HEK293 (cell line): Measurements from ENCODE around the gene AMOTL1.

ENCODE experiments used
- CTCF ChIA-PET: fragments of 350-600 bp; formaldehyde crosslinking; extraction: SDS; loops from one replicate; lab custom pipeline; 2021; ENCODE audit warnings: antibody characterized with exemption; lab: Yijun Ruan, JAX
- POLR2A ChIA-PET: fragments of 300-600 bp; formaldehyde crosslinking; extraction: SDS; loops from one replicate; lab custom pipeline; 2020; ENCODE audit warnings: antibody characterized with exemption, inconsistent platforms; lab: Yijun Ruan, JAX
- H3K27ac ChIP-seq: fragments of 200-500 bp; sonication (Bioruptor generic); 2 replicates; pipeline ENCODE4 v1.5.1; 2014; ENCODE audit warnings: low read depth, low read length, control low read depth, inconsistent platforms; ENCODE audit errors: extremely low read depth
- H3K36me3 ChIP-seq, 2 experiments: fragments of 200-500 bp in 1 of 2; sonication (Bioruptor generic) in 1 of 2; 1 replicate in 1 of 2; 2 replicates in 1 of 2; pipeline ENCODE4 v1.5.1; 2014 to 2017; ENCODE audit warnings: inconsistent platforms in 2 of 2, low read length in 2 of 2; ENCODE audit not compliant: control insufficient read depth in 2 of 2, insufficient read depth in 1 of 2
- H3K4me1 ChIP-seq: fragments of 200-500 bp; sonication (Bioruptor generic); 2 replicates; pipeline ENCODE4 v1.5.1; 2014; ENCODE audit warnings: mild to moderate bottlenecking, low read length, inconsistent platforms; ENCODE audit not compliant: control insufficient read depth, insufficient read depth
- H3K4me3 ChIP-seq: 2 replicates; pipeline ENCODE4 v1.5.1; 2011; ENCODE audit warnings: low read depth, mild to moderate bottlenecking, control low read depth, low read length, moderate library complexity
- H3K9me3 ChIP-seq: fragments of 200-500 bp; sonication (Bioruptor generic); 2 replicates; pipeline ENCODE4 v1.5.1; 2014; ENCODE audit warnings: low read depth, low read length, inconsistent platforms; ENCODE audit not compliant: control insufficient read depth, insufficient read depth
- HOXD13 ChIP-seq: sonication (generic); formaldehyde crosslinking; IDR thresholded peaks from 2 replicates; pipeline ENCODE4 v1.8.0; 2022; ENCODE audit warnings: missing genetic modification reagents, borderline replicate concordance
- KLF1 ChIP-seq: fragments of 450-650 bp; formaldehyde crosslinking; IDR thresholded peaks from 2 replicates; pipeline ENCODE4 v1.5.1; 2016; ENCODE audit warnings: missing biosample characterization, missing genetic modification characterization
- KLF9 ChIP-seq: fragments of 450-650 bp; formaldehyde crosslinking; IDR thresholded peaks from 2 replicates; pipeline ENCODE4 v1.5.1; 2016; ENCODE audit warnings: missing biosample characterization, missing genetic modification characterization, low read depth
- PRDM1 ChIP-seq: fragments of 450-650 bp; formaldehyde crosslinking; IDR thresholded peaks from 2 replicates; pipeline ENCODE4; 2016; ENCODE audit warnings: missing biosample characterization, missing genetic modification characterization
- PRDM6 ChIP-seq: fragments of 450-650 bp; formaldehyde crosslinking; IDR thresholded peaks from 2 replicates; pipeline ENCODE4 v1.5.1; 2017; ENCODE audit warnings: missing biosample characterization, missing genetic modification characterization
- REPIN1 ChIP-seq: fragments of 450-650 bp; formaldehyde crosslinking; IDR thresholded peaks from 2 replicates; pipeline ENCODE4 v1.5.1; 2017; ENCODE audit warnings: missing biosample characterization, missing genetic modification characterization, low read depth
- REST ChIP-seq: fragments of 450-650 bp; formaldehyde crosslinking; IDR thresholded peaks from 2 replicates; pipeline ENCODE4 v1.5.1; 2016; ENCODE audit warnings: missing biosample characterization, missing genetic modification characterization
- TSHZ1 ChIP-seq: fragments of 450-650 bp; formaldehyde crosslinking; IDR thresholded peaks from 2 replicates; pipeline ENCODE4 v1.5.1; 2016; ENCODE audit warnings: missing biosample characterization, missing genetic modification characterization, borderline replicate concordance
- ZBTB17 ChIP-seq: fragments of 450-650 bp; formaldehyde crosslinking; IDR thresholded peaks from 2 replicates; pipeline ENCODE4 v1.5.1; 2016; ENCODE audit warnings: missing biosample characterization, missing genetic modification characterization
- ZBTB21 ChIP-seq: fragments of 450-650 bp; formaldehyde crosslinking; IDR thresholded peaks from 2 replicates; pipeline ENCODE4 v1.5.1; 2017; ENCODE audit warnings: missing biosample characterization, missing genetic modification characterization
- ZBTB26 ChIP-seq: fragments of 450-650 bp; formaldehyde crosslinking; optimal IDR thresholded peaks from 2 replicates; pipeline ENCODE3; 2016; ENCODE audit warnings: missing biosample characterization, mild to moderate bottlenecking, missing genetic modification characterization
- ZNF184 ChIP-seq: fragments of 450-650 bp; IDR thresholded peaks from 2 replicates; pipeline ENCODE4 v1.5.1; 2018; ENCODE audit warnings: missing biosample characterization, mild to moderate bottlenecking, missing genetic modification characterization
- ZNF274 ChIP-seq, 2 experiments: fragments of 200-500 bp in 1 of 2; fragments of 450-650 bp in 1 of 2; sonication (Bioruptor generic) in 1 of 2; formaldehyde crosslinking in 1 of 2; IDR thresholded peaks; 2 replicates each; pipeline versions ENCODE4 v1.5.1 to v1.6.1; 2014 to 2016; ENCODE audit warnings: borderline replicate concordance in 1 of 2, inconsistent platforms in 1 of 2, low read length in 1 of 2, missing biosample characterization in 1 of 2, missing genetic modification characterization in 1 of 2
- ZNF302 ChIP-seq: fragments of 450-650 bp; formaldehyde crosslinking; IDR thresholded peaks from 2 replicates; pipeline ENCODE4 v1.5.1; 2016; ENCODE audit warnings: missing biosample characterization, missing genetic modification characterization, low read depth
- ZNF48 ChIP-seq: fragments of 450-650 bp; formaldehyde crosslinking; IDR thresholded peaks from 2 replicates; pipeline ENCODE4 v1.5.1; 2016; ENCODE audit warnings: missing biosample characterization, missing genetic modification characterization
- ZNF501 ChIP-seq: fragments of 450-650 bp; formaldehyde crosslinking; IDR thresholded peaks from 2 replicates; pipeline ENCODE4 v1.5.1; 2016; ENCODE audit warnings: missing biosample characterization, missing genetic modification characterization
- ZNF623 ChIP-seq: fragments of 450-650 bp; formaldehyde crosslinking; IDR thresholded peaks from 2 replicates; pipeline ENCODE4 v1.5.1; 2016; ENCODE audit warnings: missing biosample characterization, missing genetic modification characterization
- ZNF654 ChIP-seq: fragments of 450-650 bp; formaldehyde crosslinking; IDR thresholded peaks from 2 replicates; pipeline ENCODE4 v1.5.1; 2016; ENCODE audit warnings: low read depth, missing biosample characterization, missing genetic modification characterization
- ZNF704 ChIP-seq: fragments of 450-650 bp; formaldehyde crosslinking; IDR thresholded peaks from 2 replicates; pipeline ENCODE4 v1.5.1; 2016; ENCODE audit warnings: missing biosample characterization, missing genetic modification characterization
- ZNF785 ChIP-seq: fragments of 450-650 bp; formaldehyde crosslinking; IDR thresholded peaks from 2 replicates; pipeline ENCODE4 v1.5.1; 2016; ENCODE audit warnings: missing biosample characterization, missing genetic modification characterization

The AMOTL1 gene

GRCh38 chr11:94762995-94763394 lies 5.2 kb upstream of the AMOTL1 start (continued):
- TF ChIP-seq ZNF623, result no peak
- TF ChIP-seq ZNF274 (IDR thresholded peaks at IDR 0.05; ENCODE audit: low read length), result no peak
- no peak for TF ChIP-seq ZNF274 (tag by site-specific recombination; IDR thresholded peaks at IDR 0.05; ENCODE audit: borderline replicate concordance)
- TF ChIP-seq ZNF785, result no peak
- TF ChIP-seq REPIN1, result no peak
- TF ChIP-seq ZNF654, result no peak
- no peak for TF ChIP-seq KLF9
- no peak for TF ChIP-seq ZNF501 (tag by site-specific recombination)
- TF ChIP-seq TSHZ1 (tag by site-specific recombination), result no peak
- no peak for TF ChIP-seq HOXD13 (CRISPR knock-in tag)
- no peak for TF ChIP-seq ZBTB26
- no peak for TF ChIP-seq PRDM6 (tag by site-specific recombination)

GRCh38 chr11:94766713-94767206 lies 1.4 kb upstream of the AMOTL1 start:
- ChIA-PET POLR2A (no interaction called here), CTCF (interaction anchor here (0.6 to 11.5 kb wide), 2 partner anchors 137 to 144 kb away, joined by 3 to 92 read pairs; no protein-coding TSS in a partner anchor)
- 0 out of 2 replicates have a peak, but pooled peaks cover 2% of the 10 kb centered on the region for H3K4me1 ChIP-seq
- H3K36me3 ChIP-seq, result no peaks in the 10 kb centered on the region
- TF ChIP-seq ZNF184 (tag by site-specific recombination), result no peak
- TF ChIP-seq PRDM1 (tag by site-specific recombination), result peak; percentile 57; the same call in 1 of the 2 replicates
- no peak for TF ChIP-seq ZNF302 (tag by site-specific recombination)
- peak; percentile 88 for TF ChIP-seq KLF1 (tag by site-specific recombination)
- no peak for TF ChIP-seq ZBTB21 (tag by site-specific recombination)
- no peak for TF ChIP-seq REST (tag by site-specific recombination)
- TF ChIP-seq ZNF704 (tag by site-specific recombination), result no peak
- no peak for TF ChIP-seq ZNF48
- TF ChIP-seq ZBTB17, result peak; percentile 45; the same call in 1 of the 2 replicates
- H3K4me3 ChIP-seq, result no peak overlapping the region
- no peak overlapping the region for H3K27ac ChIP-seq
- no peaks in the 10 kb centered on the region for H3K9me3 ChIP-seq
